AG04450 (cell line): ENCODE measurements around the gene ITSN1. TPM values are rescaled to one million over a fixed set of nuclear protein-coding genes. Genes with fewer than 3 reads are reported as not detected.

ENCODE experiments used
- CTCF ChIA-PET: fragments of 300-600, 350-600 bp; formaldehyde crosslinking; extraction: SDS; loops from one replicate; lab custom pipeline; 2022; ENCODE audit warnings: antibody characterized with exemption, inconsistent platforms; lab: Charles Lee
- POLR2A ChIA-PET: fragments of 350-600 bp; formaldehyde crosslinking; extraction: SDS; loops from one replicate; lab custom pipeline; 2021; ENCODE audit warnings: antibody characterized with exemption, inconsistent platforms; lab: Yijun Ruan, JAX
- DNase-seq: peaks from one replicate; pipeline ENCODE4 v3.0.0-alpha.2; 2011; ENCODE audit warnings: low read depth, low spot score
- H3K27ac ChIP-seq: one replicate; pipeline ENCODE4 v1.5.1; 2012; ENCODE audit warnings: low read depth, low read length, control low read depth
- H3K27me3 ChIP-seq: one replicate; pipeline ENCODE4 v1.6.0; 2012; ENCODE audit warnings: low read length; ENCODE audit not compliant: control insufficient read depth, insufficient read depth
- H3K4me3 ChIP-seq: 2 replicates; pipeline ENCODE4 v1.5.1; 2011; ENCODE audit warnings: mild to moderate bottlenecking, low read depth, low read length, control low read depth
- H3K9me3 ChIP-seq: 2 replicates; pipeline ENCODE4 v1.5.1; 2012; ENCODE audit warnings: low read length; ENCODE audit not compliant: control insufficient read depth, insufficient read depth
- polyA plus RNA-seq: library from polyadenylated mRNA; depleted of rRNA; stranded (reverse); fragments of >200 nt; gene quantifications from 2 replicates; pipeline ENCODE4 v1.2.3, GENCODE V29; 2011
- TF ChIP-seq, protein P1 (sequence below): IDR thresholded peaks from 2 replicates; pipeline ENCODE4 v1.5.1; 2011; ENCODE audit warnings: low read depth, low read length, control low read depth, inconsistent platforms

The ITSN1 gene
- polyA plus RNA-seq, 1 experiment: 51.5 TPM

DNA sequence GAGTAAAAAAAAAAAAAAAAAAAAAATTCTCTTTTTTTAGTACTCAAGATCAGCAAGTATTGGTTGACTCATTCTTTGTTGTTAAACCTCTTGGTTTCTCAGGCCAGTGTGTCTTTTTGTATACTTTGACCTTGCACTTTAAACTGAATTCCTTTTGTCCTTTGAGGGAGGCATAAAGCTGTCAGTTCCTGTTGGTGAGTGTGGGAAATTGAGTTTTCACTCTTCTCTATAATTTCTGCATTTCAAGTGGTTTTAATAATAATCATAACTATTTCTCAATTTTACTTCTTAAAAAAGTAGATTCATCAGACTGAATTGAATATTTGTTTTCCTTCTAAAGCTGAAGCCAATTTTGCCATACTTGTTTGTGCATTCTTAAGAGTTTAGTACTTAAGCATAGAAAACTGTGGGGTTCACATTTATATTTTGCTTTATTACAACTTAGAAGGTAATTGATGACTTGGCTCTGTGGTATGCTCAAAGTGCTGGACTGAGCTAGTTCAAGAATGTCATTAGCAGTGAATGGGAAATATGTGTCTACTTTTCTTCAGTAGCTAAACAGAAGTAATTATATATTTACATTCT, 43.4 kb downstream of the ITSN1 start:
- Histone ChIP-seq H3K9me3 (no peaks in the 10 kb centered on the region), H3K27me3 (no peaks in the 10 kb centered on the region), H3K27ac (no peak overlapping the region), H3K4me3 (no peak overlapping the region)
- TF ChIP-seq, protein P1, sequence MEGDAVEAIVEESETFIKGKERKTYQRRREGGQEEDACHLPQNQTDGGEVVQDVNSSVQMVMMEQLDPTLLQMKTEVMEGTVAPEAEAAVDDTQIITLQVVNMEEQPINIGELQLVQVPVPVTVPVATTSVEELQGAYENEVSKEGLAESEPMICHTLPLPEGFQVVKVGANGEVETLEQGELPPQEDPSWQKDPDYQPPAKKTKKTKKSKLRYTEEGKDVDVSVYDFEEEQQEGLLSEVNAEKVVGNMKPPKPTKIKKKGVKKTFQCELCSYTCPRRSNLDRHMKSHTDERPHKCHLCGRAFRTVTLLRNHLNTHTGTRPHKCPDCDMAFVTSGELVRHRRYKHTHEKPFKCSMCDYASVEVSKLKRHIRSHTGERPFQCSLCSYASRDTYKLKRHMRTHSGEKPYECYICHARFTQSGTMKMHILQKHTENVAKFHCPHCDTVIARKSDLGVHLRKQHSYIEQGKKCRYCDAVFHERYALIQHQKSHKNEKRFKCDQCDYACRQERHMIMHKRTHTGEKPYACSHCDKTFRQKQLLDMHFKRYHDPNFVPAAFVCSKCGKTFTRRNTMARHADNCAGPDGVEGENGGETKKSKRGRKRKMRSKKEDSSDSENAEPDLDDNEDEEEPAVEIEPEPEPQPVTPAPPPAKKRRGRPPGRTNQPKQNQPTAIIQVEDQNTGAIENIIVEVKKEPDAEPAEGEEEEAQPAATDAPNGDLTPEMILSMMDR: no peak
- peak; percentile 18 for DNase-seq
- POLR2A ChIA-PET: interaction anchor here (0.6 to 1.2 kb wide), 6 partner anchors 14 to 229 kb away, joined by 3 to 13 read pairs (median 4); partner anchors contain the start of gene ITSN1
- CTCF ChIA-PET: interaction anchor here (0.6 to 1.8 kb wide), 5 partner anchors 22 to 558 kb away, joined by 3 to 10 read pairs (median 5); no protein-coding TSS in a partner anchor

DNA sequence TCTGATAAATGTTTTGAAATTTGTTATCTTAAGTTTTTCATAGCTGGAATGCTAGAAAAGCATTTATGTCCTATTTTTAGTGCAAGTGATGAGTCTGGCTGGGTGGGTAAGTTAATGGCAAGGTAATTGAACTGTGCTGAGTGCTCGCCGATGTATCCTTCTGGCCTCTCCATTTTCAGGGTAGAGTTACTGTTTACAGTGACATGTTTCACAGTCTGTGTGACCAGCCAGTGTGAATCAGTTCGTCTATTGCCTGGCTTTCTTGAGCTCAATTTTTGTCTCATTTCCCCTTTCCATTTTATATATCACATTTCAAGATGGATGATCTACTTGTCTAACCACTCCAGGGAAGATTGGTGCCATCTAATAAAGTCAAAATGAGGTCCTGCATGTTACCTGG, 44.1 kb downstream of the ITSN1 start:
- CTCF ChIA-PET: interaction anchor here (0.6 kb wide), 1 partner anchor 277 kb away, joined by 3 read pairs; no protein-coding TSS in a partner anchor
- no peak overlapping the region for H3K27ac ChIP-seq
- DNase-seq: no peak
- no peak overlapping the region for H3K4me3 ChIP-seq
- H3K9me3 ChIP-seq: no peaks in the 10 kb centered on the region
- TF ChIP-seq, protein P1: no peak
- POLR2A ChIA-PET: interaction anchor here (0.7 to 1.2 kb wide), 2 partner anchors 31 to 104 kb away, joined by 4 to 13 read pairs; no protein-coding TSS in a partner anchor
- H3K27me3 ChIP-seq: no peaks in the 10 kb centered on the region

GRCh38 chr21:33687634-33688033, 45.3 kb downstream of the ITSN1 start:
- ChIA-PET CTCF (interaction anchor here (0.6 kb wide), 1 partner anchor 83 kb away, joined by 3 read pairs; no protein-coding TSS in a partner anchor), POLR2A (no interaction called here)
- Histone ChIP-seq H3K9me3 (no peaks in the 10 kb centered on the region), H3K27me3 (no peaks in the 10 kb centered on the region), H3K4me3 (no peak overlapping the region), H3K27ac (no peak overlapping the region)
- TF ChIP-seq, protein P1: no peak
- no peak for DNase-seq

GRCh38 chr21:33688353-33688752, 46.1 kb downstream of the ITSN1 start:
- ChIA-PET CTCF (interaction anchor here (0.6 kb wide), 1 partner anchor 82 kb away, joined by 3 read pairs; no protein-coding TSS in a partner anchor), POLR2A (no interaction called here)
- TF ChIP-seq, protein P1: no peak
- H3K27me3 ChIP-seq: no peaks in the 10 kb centered on the region
- DNase-seq: no peak
- H3K4me3 ChIP-seq: no peak overlapping the region
- no peak overlapping the region for H3K27ac ChIP-seq
- H3K9me3 ChIP-seq: no peaks in the 10 kb centered on the region

DNA sequence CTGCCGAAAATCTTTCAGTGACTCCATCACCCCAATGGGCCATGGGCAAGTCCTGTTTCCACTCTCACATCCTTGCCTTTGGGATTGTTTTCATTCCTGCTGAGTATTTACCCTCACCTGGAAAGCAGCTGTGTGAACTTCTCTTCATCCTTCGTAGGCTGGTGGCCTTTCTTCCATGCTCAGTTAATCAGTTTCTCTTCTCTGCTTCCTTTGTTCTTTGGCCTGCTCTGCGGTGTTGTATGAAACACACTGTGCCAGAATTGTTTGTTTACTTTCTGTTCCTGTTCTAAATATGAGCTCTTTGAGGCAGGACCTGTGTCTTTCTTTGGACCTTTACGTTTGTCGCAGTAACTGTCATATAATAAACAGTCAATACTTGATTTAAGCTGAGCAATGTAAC, 48.6 kb downstream of the ITSN1 start:
- no peak overlapping the region for H3K4me3 ChIP-seq
- POLR2A ChIA-PET: no interaction called here
- CTCF ChIA-PET: interaction anchor here (0.8 to 1.1 kb wide), 2 partner anchors 10 to 85 kb away, joined by 3 read pairs; no protein-coding TSS in a partner anchor
- no peak for DNase-seq
- H3K27ac ChIP-seq: no peak overlapping the region
- H3K9me3 ChIP-seq: no peaks in the 10 kb centered on the region
- TF ChIP-seq, protein P1: no peak
- no peaks in the 10 kb centered on the region for H3K27me3 ChIP-seq
